Skin epidermis (tissue), 12 donors: Measurements from ENCODE around the gene HNRNPCL1.
"Not testable (repeated sequence)": the region's sequence is repeated elsewhere in the genome, so short reads cannot be mapped to it uniquely, and the experiment has no call there.

ENCODE experiments used
- H3K27ac ChIP-seq, 21 experiments: fragments of 200-600 bp; sonication (generic) in 11 of 21; one replicate each; pipeline ENCODE4 v1.5.0; 2020; ENCODE audit warnings: mild to moderate bottlenecking in 3 of 21, inconsistent platforms in 2 of 21, moderate library complexity in 2 of 21
- H3K4me3 ChIP-seq, 7 experiments: fragments of 200-600 bp; sonication (generic) in 2 of 7; one replicate each; pipeline ENCODE4 v1.5.0; 2020; ENCODE audit warnings: inconsistent platforms in 2 of 7, mild to moderate bottlenecking in 2 of 7, moderate library complexity in 1 of 7

Gene HNRNPCL1

DNA sequence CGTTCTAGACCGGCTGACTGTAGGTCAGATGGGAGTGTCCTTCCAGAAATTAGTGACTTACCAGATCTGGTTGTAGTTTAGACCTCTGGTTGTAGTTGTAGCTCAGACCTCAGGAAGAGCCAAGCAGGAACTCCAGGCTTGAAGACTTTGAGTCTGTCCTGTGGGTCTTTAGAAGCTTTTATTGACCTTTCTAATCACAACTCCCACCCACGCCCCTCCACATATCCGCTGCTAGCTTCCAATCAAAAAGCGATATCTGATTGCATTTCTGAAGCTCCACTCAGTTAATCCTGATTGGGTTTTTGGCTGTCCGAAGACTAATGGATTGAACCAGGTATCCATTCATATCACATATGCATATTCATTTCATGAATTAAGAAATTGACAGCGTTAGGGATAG lies at the start of gene HNRNPCL1:
Gene HNRNPCL1 (minus strand): TSS at position 101 of the 400 bp plus-strand sequence. CDS start 431 bp downstream, outside the sequence.
- not testable (repeated sequence) for H3K27ac ChIP-seq, H3K4me3 ChIP-seq

DNA sequence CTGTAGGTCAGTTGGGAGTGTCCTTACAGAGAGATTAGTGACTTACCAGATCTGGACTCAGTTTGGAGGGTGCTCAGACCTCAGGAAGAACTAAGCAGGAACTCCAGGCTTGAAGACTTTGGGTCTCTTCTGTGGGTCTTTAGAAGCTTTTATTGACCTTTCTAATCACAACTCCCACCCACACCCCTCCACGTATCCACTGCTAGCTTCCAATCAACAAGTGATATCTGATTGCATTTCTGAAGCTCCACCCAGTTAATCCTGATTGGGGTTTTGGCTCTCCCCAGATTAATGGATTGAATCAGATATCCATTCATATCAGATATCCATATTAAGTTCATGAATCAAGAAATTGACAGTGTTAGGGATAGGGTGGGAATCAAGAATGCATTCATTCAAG lies 49.6 kb upstream of the HNRNPCL1 start, which contains the start of gene PRAMEF10:
Gene PRAMEF10 (minus strand): TSS at position 101 of the 400 bp plus-strand sequence. CDS start 2,423 bp downstream, outside the sequence.
- H3K4me3 ChIP-seq, H3K27ac ChIP-seq: not testable (repeated sequence)

- H3K4me3 ChIP-seq, H3K27ac ChIP-seq: not testable (repeated sequence)
These were observed 37.6 kb upstream of the HNRNPCL1 start, which contains the start of gene PRAMEF4 for GRCh38 chr1:12886101-12886500. PRAMEF4 (minus strand) TSS chr1:12886201; CDS start chr1:12883394, 2,807 bp downstream.

DNA sequence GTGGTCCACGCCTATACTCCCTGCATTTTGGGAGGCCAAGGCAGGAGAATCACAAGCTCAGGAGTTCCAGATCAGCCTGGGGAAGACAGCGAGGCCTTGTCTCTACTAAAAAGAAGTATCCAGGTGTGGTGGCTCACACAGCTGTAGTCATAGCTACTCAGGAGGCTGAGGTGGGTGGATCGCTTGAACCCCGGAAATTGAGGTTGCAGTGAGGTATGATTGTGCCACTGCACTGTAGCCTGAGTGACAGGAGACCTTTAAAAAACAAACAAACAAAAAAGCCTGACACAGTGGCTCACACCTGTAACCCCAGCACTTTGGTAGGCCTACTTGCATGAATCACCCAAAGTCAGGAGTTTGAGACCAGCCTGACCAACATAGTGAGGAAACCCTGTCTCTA lies 29.9 kb upstream of the HNRNPCL1 start:
- H3K4me3 ChIP-seq, H3K27ac ChIP-seq: not testable (repeated sequence)

DNA sequence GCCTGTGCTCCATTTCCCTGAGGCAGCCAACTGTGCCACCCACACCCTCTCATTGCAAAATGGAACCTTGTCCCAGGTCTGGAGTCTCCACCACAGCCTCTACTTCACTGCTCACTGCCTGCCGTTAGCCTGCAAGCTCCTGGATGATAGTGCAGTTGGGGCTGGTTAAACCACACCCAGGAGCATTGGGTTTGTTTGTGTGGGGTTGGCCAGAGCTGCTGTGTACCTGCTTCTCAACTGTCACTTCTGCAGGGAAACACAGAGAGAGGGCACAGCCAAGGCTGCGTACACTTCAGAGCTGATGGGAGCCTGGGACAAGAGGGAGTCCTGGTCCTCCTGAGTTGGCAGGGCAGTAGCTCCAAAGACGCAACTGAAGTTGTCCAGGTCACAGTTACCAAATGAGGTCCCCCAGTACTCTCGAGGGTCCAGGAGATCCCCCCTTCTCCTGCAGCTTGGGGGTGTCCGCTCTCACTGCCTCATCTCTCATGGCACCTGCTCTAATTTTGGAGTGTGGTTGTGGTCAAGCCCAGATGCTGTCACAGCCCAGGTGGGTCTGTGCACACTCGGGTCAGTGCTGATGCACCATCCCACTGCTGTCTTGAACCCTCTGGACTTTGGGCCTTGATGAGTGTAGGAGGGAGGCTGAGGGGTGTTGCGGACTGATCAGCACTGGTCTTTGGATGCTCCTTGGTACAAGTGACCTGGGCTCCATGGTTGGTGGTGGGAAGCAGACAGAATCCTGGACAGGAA lies 14.8 kb upstream of the HNRNPCL1 start:
- not testable (repeated sequence) for H3K27ac ChIP-seq, H3K4me3 ChIP-seq

DNA sequence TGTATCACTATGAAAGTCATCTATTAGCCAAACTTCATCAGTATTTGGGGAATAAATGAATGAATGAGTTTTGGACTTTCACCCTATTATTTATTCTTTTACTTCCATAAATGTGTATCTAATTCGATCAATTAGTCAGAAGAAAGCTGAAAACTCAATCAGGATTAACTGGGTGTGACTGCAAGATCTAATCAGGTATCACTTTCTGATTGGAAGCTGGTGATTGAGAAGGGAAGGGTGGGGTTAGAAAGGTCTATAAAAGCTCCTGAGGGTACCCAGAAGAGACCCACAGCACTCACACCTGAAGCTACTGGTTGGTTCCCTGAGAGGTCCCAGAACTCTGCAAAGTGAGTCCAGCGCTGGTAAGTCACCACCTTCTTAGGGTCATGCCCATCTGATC lies 8.3 kb upstream of the HNRNPCL1 start, which contains the start of gene PRAMEF2:
Gene PRAMEF2 (plus strand): TSS at position 301 of the 400 bp plus-strand sequence. CDS start 1,924 bp downstream, outside the sequence.
- H3K27ac ChIP-seq, H3K4me3 ChIP-seq: not testable (repeated sequence)

DNA sequence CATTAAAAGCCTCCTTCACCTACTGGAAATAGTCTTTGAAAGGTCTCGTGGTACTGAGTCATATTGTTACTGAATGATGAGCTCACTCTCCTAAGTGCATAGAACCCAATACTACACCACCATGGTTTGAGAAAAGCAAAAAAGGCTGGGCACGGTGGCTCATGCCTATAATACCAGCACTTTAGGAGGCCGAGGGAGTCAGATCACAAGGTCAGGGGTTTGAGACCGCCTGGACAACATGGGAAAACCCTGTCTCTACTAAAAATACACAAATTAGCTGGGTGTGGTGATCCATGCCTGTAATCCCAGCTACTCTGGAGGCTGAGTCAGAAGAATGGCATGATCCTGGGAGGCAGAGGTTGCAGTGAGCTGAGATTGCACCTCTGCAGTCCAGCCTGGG lies 3.3 kb upstream of the HNRNPCL1 start:
- no peak overlapping the region for H3K4me3 ChIP-seq
- H3K27ac ChIP-seq = no peak overlapping the region

- not testable (repeated sequence) for H3K4me3 ChIP-seq, H3K27ac ChIP-seq
These were observed 15.3 kb downstream of the HNRNPCL1 start for GRCh38 chr1:12833251-12833650.

- H3K27ac ChIP-seq, H3K4me3 ChIP-seq: not testable (repeated sequence)
These were observed 17.2 kb downstream of the HNRNPCL1 start, which contains the start of gene PRAMEF11 for GRCh38 chr1:12831310-12831709. PRAMEF11 (minus strand) TSS chr1:12831410; CDS start chr1:12828789, 2,621 bp downstream.

DNA sequence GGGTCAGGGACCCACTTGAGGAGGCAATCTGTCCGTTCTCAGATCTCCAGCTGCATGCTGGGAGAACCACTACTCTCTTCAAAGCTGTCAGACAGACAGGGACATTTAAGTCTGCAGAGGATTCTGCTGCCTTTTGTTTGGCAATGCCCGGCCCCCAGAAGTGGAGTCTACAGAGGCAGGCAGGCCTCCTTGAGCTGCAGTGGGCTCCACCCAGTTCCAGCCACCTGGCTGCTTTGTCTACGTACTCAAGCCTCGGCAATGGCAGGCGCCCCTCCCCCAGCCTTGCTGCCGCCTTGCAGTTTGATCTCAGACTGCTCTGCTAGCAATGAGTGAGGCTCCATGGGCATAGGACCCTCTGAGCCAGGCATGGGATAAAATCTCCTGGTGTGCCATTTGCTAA lies 29.5 kb downstream of the HNRNPCL1 start:
- H3K4me3 ChIP-seq, H3K27ac ChIP-seq: not testable (repeated sequence)

DNA sequence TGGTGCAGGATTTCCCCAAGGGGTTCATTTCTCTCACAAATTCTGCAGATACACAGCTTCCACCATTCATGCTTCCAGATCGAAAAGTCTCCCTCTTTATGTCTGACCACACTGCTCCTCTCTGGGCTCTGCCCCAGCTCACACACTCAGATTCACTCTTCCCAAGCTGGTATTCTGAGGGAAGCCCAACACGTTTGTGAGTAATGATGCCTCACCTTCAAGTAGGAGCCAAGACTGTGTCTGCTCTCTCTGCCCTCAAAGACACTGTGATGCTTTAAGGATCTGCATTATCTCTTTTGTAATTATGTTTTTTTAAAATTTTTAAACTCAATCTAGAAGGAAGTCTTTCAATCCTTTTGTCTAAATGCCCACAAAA lies 37.1 kb downstream of the HNRNPCL1 start:
- Histone ChIP-seq H3K27ac (no peak overlapping the region), H3K4me3 (no peak overlapping the region)

DNA sequence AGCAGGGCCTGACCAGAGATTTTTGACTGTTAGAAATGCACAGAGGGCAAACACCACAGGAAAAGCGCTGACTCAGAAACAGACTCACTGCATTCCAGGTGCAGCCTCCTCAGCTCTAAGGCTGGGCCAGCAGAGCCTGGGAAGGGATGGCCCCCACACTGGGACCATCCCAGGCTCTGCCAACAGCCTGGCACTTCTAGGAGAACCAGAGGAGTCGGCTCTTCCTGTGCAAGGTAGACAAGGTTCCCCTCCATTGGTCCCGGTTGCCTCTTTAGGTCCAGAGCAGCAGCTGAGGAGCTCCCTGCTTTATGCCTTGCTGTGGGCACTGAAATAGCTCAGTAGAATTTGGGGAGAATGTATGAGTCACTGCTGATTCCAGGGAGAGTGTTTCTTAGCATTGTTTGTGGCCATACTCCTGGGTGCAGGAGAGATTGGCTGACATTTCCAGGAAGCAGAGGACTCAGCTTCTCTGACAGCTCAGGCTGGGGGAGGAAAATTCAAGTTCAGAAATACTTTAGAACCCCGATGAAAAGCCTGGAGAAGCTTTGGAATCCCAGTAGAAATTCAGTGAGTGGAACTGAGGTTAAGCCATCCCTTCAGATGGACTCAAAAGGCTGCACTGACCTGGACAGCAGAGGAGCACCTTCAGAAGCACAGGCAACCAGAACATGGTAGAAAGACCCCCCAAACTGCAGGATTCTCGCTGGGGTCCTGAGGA lies 37.7 kb downstream of the HNRNPCL1 start:
- Histone ChIP-seq H3K27ac (no peak overlapping the region), H3K4me3 (no peak overlapping the region)

GRCh38 chr1:12809933-12810332 lies 38.6 kb downstream of the HNRNPCL1 start:
- no peak overlapping the region for H3K27ac ChIP-seq

GRCh38 chr1:12799730-12800129 lies 48.8 kb downstream of the HNRNPCL1 start:
- H3K27ac ChIP-seq = no peak overlapping the region

More at GRCh38 chr1:12809933-12810332, 38.6 kb downstream of the HNRNPCL1 start:
- no peak overlapping the region for H3K4me3 ChIP-seq

DNA sequence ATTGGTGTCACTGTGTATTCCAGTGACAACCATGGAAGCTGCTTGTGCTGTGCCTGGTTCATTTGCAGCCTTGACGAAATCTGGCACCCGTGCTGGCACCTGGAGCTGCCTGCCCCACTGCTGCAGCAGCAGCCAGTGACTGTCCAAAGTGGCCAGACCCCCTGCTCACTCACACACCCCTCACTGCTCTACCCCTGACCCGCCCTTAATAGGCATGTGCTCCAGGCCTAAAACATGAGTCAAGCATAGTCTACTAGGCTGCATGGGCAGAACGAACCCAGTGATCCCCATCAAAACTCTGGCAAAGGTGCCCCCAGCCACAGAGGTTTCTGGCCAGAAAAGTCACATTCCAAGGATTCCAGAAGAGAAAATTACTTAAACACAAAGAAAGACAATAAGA lies 49.6 kb downstream of the HNRNPCL1 start:
- no peak overlapping the region for H3K4me3 ChIP-seq
- no peak overlapping the region for H3K27ac ChIP-seq

More at GRCh38 chr1:12799730-12800129, 48.8 kb downstream of the HNRNPCL1 start:
- no peak overlapping the region for H3K4me3 ChIP-seq
